Sigmoid colon (tissue), 7 donors: Measurements from ENCODE around the gene PPFIA3. TPM values are rescaled to one million over a fixed set of nuclear protein-coding genes. Genes with fewer than 3 reads are reported as not detected.

Experiments used
- DNase-seq: peaks from one replicate; pipeline ENCODE4 v3.0.0-alpha.2; 2019
- H3K27ac ChIP-seq, 4 donors: fragments of 200-600 bp; sonication (generic); one replicate each; pipeline ENCODE4 v1.5.1; 2016 to 2019; ENCODE audit warnings: mild to moderate bottlenecking in 1 of 4
- H3K27me3 ChIP-seq, 3 donors: fragments of 200-600 bp; sonication (generic); one replicate each; pipeline ENCODE4 v1.5.1; 2019; ENCODE audit warnings: mild to moderate bottlenecking in 1 of 3
- H3K36me3 ChIP-seq, 4 donors: fragments of 200-600 bp; sonication (generic); one replicate each; pipeline ENCODE4 v1.5.1; 2016 to 2019
- H3K4me1 ChIP-seq, 4 donors: fragments of 200-600 bp; sonication (generic); one replicate each; pipeline ENCODE4 v1.5.1; 2017 to 2019
- H3K4me3 ChIP-seq, 4 donors: fragments of 200-600 bp; sonication (generic); one replicate each; pipeline ENCODE4 v1.5.1; 2017 to 2019; ENCODE audit warnings: mild to moderate bottlenecking in 2 of 4, moderate library complexity in 1 of 4
- H3K9me3 ChIP-seq, 4 donors: fragments of 200-600 bp in 3 of 4; sonication (generic) in 3 of 4; one replicate each; pipeline versions ENCODE4 v1.5.1 to v1.6.1; 2013 to 2019
- EP300 ChIP-seq, 4 donors: sonication (generic); formaldehyde crosslinking; IDR thresholded peaks; one replicate each; pipeline ENCODE4 v1.6.1; 2017; ENCODE audit warnings: antibody characterized with exemption in 4 of 4
- POLR2A ChIP-seq, 2 donors: fragments of 450-650 bp; IDR thresholded peaks; one replicate each; pipeline ENCODE4 v1.6.1; 2016; ENCODE audit warnings: antibody characterized with exemption in 2 of 2, mild to moderate bottlenecking in 2 of 2, moderate library complexity in 2 of 2
- POLR2AphosphoS5 ChIP-seq, 4 donors: sonication (generic); formaldehyde crosslinking; IDR thresholded peaks; one replicate each; pipeline ENCODE4 v1.6.1; 2017; ENCODE audit warnings: antibody characterized with exemption in 4 of 4
- WGBS, 2 donors: extraction: QIAGEN DNeasy Blood & Tissue Kit; methylation state at CpG; one replicate each; pipeline ENCODE4 v1.1.7; 2013; 5-methylcytosine and 5-hydroxymethylcytosine counted together
- intact Hi-C: fragments of 100-400 bp; cut with DNase I; formaldehyde crosslinking; loops from one replicate; pipeline ENCODE4 v1.15.1; 2023
- polyA plus RNA-seq, 3 donors: library from polyadenylated mRNA; stranded (reverse); fragments of 200-250 nt; gene quantifications; one replicate each; pipeline ENCODE4 v1.2.3, GENCODE V29; 2013
- total RNA-seq, 4 donors: library from RNA; depleted of rRNA; stranded (reverse); fragments of >200 nt; gene quantifications; one replicate each; pipeline ENCODE4 v1.1.0, GENCODE V29; 2016
- TF ChIP-seq, protein P1 (sequence below), 4 experiments: fragments of 450-650 bp in 3 of 4; fragments of 200-600 bp in 1 of 4; IDR thresholded peaks; one replicate each; pipeline ENCODE4 v1.5.1; 2016 to 2019; ENCODE audit warnings: antibody characterized with exemption in 4 of 4, mild to moderate bottlenecking in 3 of 4, moderate library complexity in 2 of 4
- donor health status: healthy with polysubstance abuse.
- donor health status: Bipolar disorder and iron deficiency.
- donor health status: healthy.

The PPFIA3 gene
- total and polyA plus RNA-seq, 7 donors: 2.0 to 35.3 (median 3.9) TPM

DNA sequence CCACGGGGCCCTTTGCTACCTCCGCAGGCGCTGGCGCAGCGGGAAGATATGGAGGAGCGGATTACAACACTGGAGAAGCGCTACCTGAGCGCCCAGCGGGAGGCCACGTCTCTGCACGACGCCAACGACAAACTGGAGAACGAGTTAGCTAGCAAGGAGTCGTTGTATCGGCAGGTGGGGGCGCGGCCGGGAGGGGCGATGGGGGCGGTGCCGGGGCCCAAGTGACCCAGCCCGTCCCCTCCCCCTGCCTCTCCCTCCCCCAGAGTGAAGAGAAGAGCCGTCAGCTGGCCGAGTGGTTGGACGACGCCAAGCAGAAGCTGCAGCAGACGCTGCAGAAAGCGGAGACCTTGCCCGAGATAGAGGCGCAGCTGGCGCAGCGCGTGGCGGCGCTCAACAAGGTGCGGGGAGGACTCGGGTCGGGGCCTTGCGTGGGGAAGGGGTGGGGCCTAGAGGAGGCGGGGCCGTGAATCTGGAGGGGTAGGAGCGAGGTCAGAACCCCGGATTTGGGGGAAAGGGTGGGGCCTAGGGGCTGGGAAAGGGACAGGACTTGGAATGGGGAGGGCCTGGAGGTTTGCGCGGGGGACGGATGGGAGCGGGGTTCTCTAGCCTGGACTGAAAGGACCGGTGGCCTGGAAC, 13.7 kb downstream of the PPFIA3 start:
- peak overlapping the region in 3 of 4 donors; percentile 10 to 56 (median 48) for H3K27ac ChIP-seq
- H3K36me3 ChIP-seq: no peaks in the 10 kb centered on the region
- H3K4me3 ChIP-seq: peak overlapping the region in 3 of 4 donors; percentile 5 to 29 (median 25)
- intact Hi-C loops: no loop called here
- peaks cover 0 to 30% (median 23%) of the 10 kb centered on the region in 4 donors for H3K4me1 ChIP-seq
- no peak for DNase-seq
- H3K9me3 ChIP-seq: no peaks in the 10 kb centered on the region
- H3K27me3 ChIP-seq: peaks cover 7 to 23% (median 18%) of the 10 kb centered on the region in 3 donors
- 19 to 21% methylated on average over 49 of the region's 49 CpGs for WGBS, 2 donors
- TF ChIP-seq, protein P1, sequence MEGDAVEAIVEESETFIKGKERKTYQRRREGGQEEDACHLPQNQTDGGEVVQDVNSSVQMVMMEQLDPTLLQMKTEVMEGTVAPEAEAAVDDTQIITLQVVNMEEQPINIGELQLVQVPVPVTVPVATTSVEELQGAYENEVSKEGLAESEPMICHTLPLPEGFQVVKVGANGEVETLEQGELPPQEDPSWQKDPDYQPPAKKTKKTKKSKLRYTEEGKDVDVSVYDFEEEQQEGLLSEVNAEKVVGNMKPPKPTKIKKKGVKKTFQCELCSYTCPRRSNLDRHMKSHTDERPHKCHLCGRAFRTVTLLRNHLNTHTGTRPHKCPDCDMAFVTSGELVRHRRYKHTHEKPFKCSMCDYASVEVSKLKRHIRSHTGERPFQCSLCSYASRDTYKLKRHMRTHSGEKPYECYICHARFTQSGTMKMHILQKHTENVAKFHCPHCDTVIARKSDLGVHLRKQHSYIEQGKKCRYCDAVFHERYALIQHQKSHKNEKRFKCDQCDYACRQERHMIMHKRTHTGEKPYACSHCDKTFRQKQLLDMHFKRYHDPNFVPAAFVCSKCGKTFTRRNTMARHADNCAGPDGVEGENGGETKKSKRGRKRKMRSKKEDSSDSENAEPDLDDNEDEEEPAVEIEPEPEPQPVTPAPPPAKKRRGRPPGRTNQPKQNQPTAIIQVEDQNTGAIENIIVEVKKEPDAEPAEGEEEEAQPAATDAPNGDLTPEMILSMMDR (IDR thresholded peaks at IDR 0.05): no peak
- TF ChIP-seq EP300 (IDR thresholded peaks at IDR 0.05) (no peak), POLR2A (IDR thresholded peaks at IDR 0.05) (no peak), POLR2AphosphoS5 (IDR thresholded peaks at IDR 0.05) (no peak)

DNA sequence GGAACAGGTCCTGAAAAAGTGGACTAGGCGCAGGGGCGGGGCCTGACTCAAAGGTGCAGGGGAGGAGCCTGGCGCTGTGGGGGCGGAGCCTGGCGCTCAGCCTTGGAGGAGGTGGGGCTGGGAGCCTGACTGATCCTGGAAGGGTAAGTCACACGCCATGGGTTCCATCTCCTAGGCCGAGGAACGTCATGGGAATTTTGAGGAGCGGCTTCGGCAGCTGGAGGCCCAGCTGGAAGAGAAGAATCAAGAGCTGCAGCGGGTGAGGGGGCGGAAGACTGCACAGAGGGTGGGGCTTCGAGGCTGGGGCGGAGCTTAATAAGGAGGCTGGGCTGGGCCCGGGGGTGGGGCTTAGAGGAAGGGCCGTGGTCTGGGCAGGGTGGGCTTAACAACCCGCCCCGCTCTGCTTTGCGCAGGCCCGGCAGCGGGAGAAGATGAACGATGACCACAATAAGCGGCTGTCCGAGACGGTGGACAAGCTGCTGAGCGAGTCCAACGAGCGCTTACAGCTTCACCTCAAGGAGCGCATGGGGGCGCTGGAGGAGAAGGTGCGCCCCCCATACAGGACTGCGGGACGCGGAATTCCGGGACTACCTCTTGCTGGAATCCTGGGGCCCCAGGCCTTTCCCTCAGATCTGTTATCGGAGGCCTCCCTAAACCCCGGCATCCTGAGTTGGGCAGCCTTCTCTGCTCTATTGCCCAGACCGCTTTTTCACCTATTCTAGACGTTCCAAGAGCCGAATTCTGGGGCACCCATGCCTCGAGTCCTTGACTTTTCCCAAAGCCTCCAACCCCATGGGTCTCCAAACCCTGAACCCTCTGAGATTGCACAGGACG, 14.5 kb downstream of the PPFIA3 start:
- no peaks in the 10 kb centered on the region for H3K36me3 ChIP-seq
- peaks cover 7 to 23% (median 18%) of the 10 kb centered on the region in 3 donors for H3K27me3 ChIP-seq
- no peak for TF ChIP-seq EP300 (IDR thresholded peaks at IDR 0.05)
- DNase-seq: peak; percentile 81
- H3K4me1 ChIP-seq: peaks cover 0 to 23% (median 16%) of the 10 kb centered on the region in 4 donors
- intact Hi-C loops: no loop called here
- WGBS, 2 donors: 22 to 63% methylated on average over 42 of the region's 42 CpGs
- H3K9me3 ChIP-seq: no peaks in the 10 kb centered on the region
- H3K4me3 ChIP-seq: peak overlapping the region in 3 of 4 donors; percentile 5 to 29 (median 25)
- H3K27ac ChIP-seq: peak overlapping the region in 3 of 4 donors; percentile 10 to 56 (median 48)

DNA sequence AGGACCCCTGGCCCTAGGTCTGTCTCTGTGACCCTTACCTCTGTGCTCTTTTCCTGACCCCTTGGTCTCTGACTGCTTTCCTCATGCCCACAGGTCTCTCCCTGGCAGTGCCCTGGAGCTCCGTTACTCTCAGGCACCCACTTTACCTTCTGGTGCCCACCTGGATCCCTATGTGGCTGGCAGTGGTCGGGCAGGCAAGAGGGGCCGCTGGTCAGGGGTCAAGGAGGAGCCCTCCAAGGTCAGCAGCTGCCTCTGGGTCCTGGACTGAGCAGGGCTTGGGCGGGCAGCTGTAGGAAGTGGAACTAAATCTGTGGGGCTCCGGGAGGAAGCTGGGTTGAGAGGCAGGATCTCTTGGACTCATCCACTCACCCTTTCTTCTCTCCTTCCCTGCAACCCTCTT, 16.3 kb downstream of the PPFIA3 start:
- DNase-seq: no peak
- Histone ChIP-seq H3K9me3 (no peaks in the 10 kb centered on the region), H3K27me3 (peaks cover 7 to 23% (median 18%) of the 10 kb centered on the region in 3 donors), H3K4me3 (no peak overlapping the region), H3K4me1 (peaks cover 0 to 18% (median 16%) of the 10 kb centered on the region in 4 donors), H3K36me3 (no peaks in the 10 kb centered on the region), H3K27ac (peak overlapping the region in 1 of 4 donors; percentile 74)
- WGBS, 2 donors: 88 to 96% methylated on average over 5 of the region's 5 CpGs
- TF ChIP-seq, protein P1 (IDR thresholded peaks at IDR 0.05): no peak
- TF ChIP-seq POLR2AphosphoS5 (IDR thresholded peaks at IDR 0.05) (no peak), EP300 (IDR thresholded peaks at IDR 0.05) (no peak), POLR2A (IDR thresholded peaks at IDR 0.05) (no peak)
- intact Hi-C loops: no loop called here

GRCh38 chr19:49136771-49137171, 17.4 kb downstream of the PPFIA3 start:
- no peak for TF ChIP-seq EP300 (IDR thresholded peaks at IDR 0.05)
- TF ChIP-seq POLR2AphosphoS5 (IDR thresholded peaks at IDR 0.05): peak in 1 of 4 donors; percentile 10
- 69 to 77% methylated on average over 10 of the region's 10 CpGs for WGBS, 2 donors
- no peaks in the 10 kb centered on the region for H3K36me3 ChIP-seq
- intact Hi-C loops: no loop called here
- H3K4me1 ChIP-seq: peaks cover 0 to 18% (median 16%) of the 10 kb centered on the region in 4 donors
- DNase-seq: peak; percentile 88
- H3K4me3 ChIP-seq: no peak overlapping the region
- peak overlapping the region in 3 of 4 donors; percentile 30 to 74 (median 45) for H3K27ac ChIP-seq
- H3K27me3 ChIP-seq: peaks cover 7 to 23% (median 18%) of the 10 kb centered on the region in 3 donors
- H3K9me3 ChIP-seq: no peaks in the 10 kb centered on the region

DNA sequence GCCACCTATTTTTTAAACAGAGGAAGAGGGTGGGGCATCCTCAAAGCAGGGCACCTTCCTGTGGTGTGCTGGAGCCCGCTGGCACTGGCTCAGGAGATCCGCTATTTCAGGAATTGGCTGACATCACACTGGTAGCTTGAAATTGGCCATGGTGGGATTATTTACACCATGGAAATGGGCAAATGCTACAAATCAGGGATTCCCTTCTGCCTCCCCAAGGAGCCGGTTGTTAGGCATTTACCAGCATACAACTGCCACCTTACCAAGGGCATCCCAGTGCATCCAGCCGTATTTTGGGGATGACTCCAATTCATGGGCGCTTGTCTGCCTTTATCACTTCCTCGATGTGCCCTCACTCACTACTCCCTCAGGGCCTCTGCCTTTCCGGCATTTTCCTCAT, 21.6 kb downstream of the PPFIA3 start:
- TF ChIP-seq, protein P1 (IDR thresholded peaks at IDR 0.05): no peak
- TF ChIP-seq POLR2A (IDR thresholded peaks at IDR 0.05) (no peak), EP300 (IDR thresholded peaks at IDR 0.05) (no peak)
- no peaks in the 10 kb centered on the region for H3K27me3 ChIP-seq
- peaks cover 0 to 19% (median 11%) of the 10 kb centered on the region in 4 donors for H3K4me1 ChIP-seq
- no peaks in the 10 kb centered on the region for H3K9me3 ChIP-seq
- WGBS, 2 donors: 81 to 85% methylated on average over 7 of the region's 7 CpGs
- no peak overlapping the region for H3K4me3 ChIP-seq
- intact Hi-C loops: no loop called here
- H3K27ac ChIP-seq: no peak overlapping the region
- no peak for DNase-seq
- H3K36me3 ChIP-seq: no peaks in the 10 kb centered on the region
